HepG2 (cell line): Measurements from ENCODE around the gene AUTS2. TPM values are rescaled to one million over a fixed set of nuclear protein-coding genes. Genes with fewer than 3 reads are reported as not detected.

ENCODE experiments used
- ATAC-seq: fragments of 200-7000 bp; cut with Tn5 transposase; 3 replicates; pipeline ENCODE4 v1.9.1; 2020; ENCODE audit warnings: mild to moderate bottlenecking, moderate library complexity
- BruUV-seq: library from RNA; stranded (reverse); fragments of 400-500 nt; replicated peaks from 2 replicates; lab custom pipeline; 2021; lab: Mats Ljungman, UMichigan
- CTCF ChIA-PET: fragments of 300-600 bp; formaldehyde crosslinking; extraction: SDS; loops from one replicate; lab custom pipeline; 2021; ENCODE audit warnings: low total read pairs, inconsistent platforms, low intra/inter-chr PET ratio; lab: Yijun Ruan, JAX
- POLR2A ChIA-PET: fragments of 350-600 bp; sonication (Branson Sonifier 250); formaldehyde crosslinking; loops from one replicate; lab custom pipeline; 2020; ENCODE audit warnings: antibody characterized with exemption, inconsistent platforms; lab: Yijun Ruan, JAX
- DNase-seq: peaks from one replicate; pipeline ENCODE4 v3.0.0-alpha.2; 2015; ENCODE audit warnings: low spot score
- FAIRE-seq: peaks from 3 replicates; lab custom pipeline; 2011; peaks lifted over from hg19 to GRCh38; lab: Jason Lieb, UNC
- H2AFZ ChIP-seq: one replicate; pipeline ENCODE4 v1.6.1; 2011; ENCODE audit warnings: low read length, inconsistent platforms
- H3K27ac ChIP-seq: fragments of 300-600 bp; 3 replicates; pipeline ENCODE4 v1.8.0; 2011; ENCODE audit warnings: mixed run types, mild to moderate bottlenecking, mixed read lengths, low read length, inconsistent platforms; ENCODE audit not compliant: insufficient read depth; ENCODE audit errors: extremely low read length
- H3K27me3 ChIP-seq, 2 experiments: fragments of 200-600 bp in 1 of 2; 2 replicates in 1 of 2; 3 replicates in 1 of 2; pipeline versions ENCODE4 v1.6.0 to v1.8.0; 2011; ENCODE audit warnings: low read length in 2 of 2, mild to moderate bottlenecking in 2 of 2, moderate library complexity in 2 of 2, inconsistent platforms in 1 of 2; ENCODE audit not compliant: insufficient read depth in 2 of 2, control insufficient read depth in 1 of 2
- H3K36me3 ChIP-seq, 2 experiments: fragments of 200-600 bp in 1 of 2; replicated peaks in 1 of 2; 2 replicates in 1 of 2; 3 replicates in 1 of 2; pipeline versions ENCODE4 v1.5.1 to v1.8.0; 2011; ENCODE audit warnings: low read length in 2 of 2, inconsistent platforms in 1 of 2; ENCODE audit not compliant: insufficient read depth in 2 of 2, control insufficient read depth in 1 of 2
- H3K4me1 ChIP-seq: 2 replicates; pipeline ENCODE4 v1.5.1; 2012; ENCODE audit warnings: low read length, inconsistent platforms; ENCODE audit not compliant: insufficient read depth
- H3K4me2 ChIP-seq: 2 replicates; pipeline ENCODE4 v1.6.0; 2011; ENCODE audit warnings: low read depth, low read length, inconsistent platforms
- H3K4me3 ChIP-seq, 3 experiments: fragments of 200-600 bp in 1 of 3; sonication (generic), shearing (Covaris generic) in 1 of 3; replicated peaks in 1 of 3; 2 replicates each; pipeline ENCODE4 v1.5.1; 2011 to 2016; ENCODE audit warnings: low read length in 3 of 3, inconsistent platforms in 2 of 3, low read depth in 2 of 3, mild to moderate bottlenecking in 2 of 3, control low read depth in 1 of 3, mixed read lengths in 1 of 3; ENCODE audit not compliant: insufficient read depth in 1 of 3
- H3K79me2 ChIP-seq: one replicate; pipeline ENCODE4 v1.6.1; 2011; ENCODE audit warnings: low read length, inconsistent platforms; ENCODE audit not compliant: insufficient read depth
- H3K9ac ChIP-seq: 2 replicates; pipeline ENCODE4 v1.6.0; 2011; ENCODE audit warnings: mild to moderate bottlenecking, low read depth, low read length, inconsistent platforms; ENCODE audit not compliant: insufficient read depth
- H3K9me3 ChIP-seq: 2 replicates; pipeline ENCODE4 v1.5.1; 2012; ENCODE audit warnings: mild to moderate bottlenecking, low read length
- H4K20me1 ChIP-seq: 2 replicates; pipeline ENCODE4 v1.6.0; 2011; ENCODE audit warnings: inconsistent platforms, mild to moderate bottlenecking, low read length, moderate library complexity; ENCODE audit not compliant: insufficient read depth
- DPF2 ChIP-seq: sonication (generic); formaldehyde crosslinking; IDR thresholded peaks from 2 replicates; pipeline ENCODE4 v1.4.0; 2020; ENCODE audit warnings: mild to moderate bottlenecking, low read depth, missing genetic modification reagents, borderline replicate concordance
- ELF3 ChIP-seq: IDR thresholded peaks from 2 replicates; pipeline ENCODE4 v1.6.1; 2016; ENCODE audit warnings: missing genetic modification reagents, missing compliant biosample characterization
- XRCC5 ChIP-seq: fragments of 200-400 bp; formaldehyde crosslinking; optimal IDR thresholded peaks from 2 replicates; pipeline ENCODE3; 2017; ENCODE audit warnings: mild to moderate bottlenecking, low read length
- ZBTB42 ChIP-seq: sonication (generic); formaldehyde crosslinking; IDR thresholded peaks from 2 replicates; pipeline ENCODE4 v1.5.0; 2020; ENCODE audit warnings: mild to moderate bottlenecking, missing genetic modification reagents
- ZFP1 ChIP-seq: IDR thresholded peaks from 2 replicates; pipeline ENCODE4 v1.6.1; 2016
- ZNF33A ChIP-seq: sonication (generic); formaldehyde crosslinking; IDR thresholded peaks from 2 replicates; pipeline ENCODE4 v1.5.1; 2020; ENCODE audit warnings: missing genetic modification reagents, mild to moderate bottlenecking, moderate library complexity, borderline replicate concordance
- ZNF605 ChIP-seq: sonication (generic); formaldehyde crosslinking; IDR thresholded peaks from 2 replicates; pipeline ENCODE4 v1.8.0; 2022; ENCODE audit warnings: mild to moderate bottlenecking, missing genetic modification reagents
- ZNF777 ChIP-seq: sonication (generic); formaldehyde crosslinking; IDR thresholded peaks from 2 replicates; pipeline ENCODE4 v1.4.0; 2020; ENCODE audit warnings: missing genetic modification reagents
- ZNF782 ChIP-seq: sonication (generic); formaldehyde crosslinking; IDR thresholded peaks from 2 replicates; pipeline ENCODE4 v1.4.0; 2020; ENCODE audit warnings: missing genetic modification reagents, mild to moderate bottlenecking, borderline replicate concordance
- WGBS: methylation state at CpG from one replicate; pipeline ENCODE4 v1.1.6; 2017; ENCODE audit warnings: low lambda C conversion rate; 5-methylcytosine and 5-hydroxymethylcytosine counted together
- in situ Hi-C: cut with HindIII; loops from 2 replicates; pipeline ENCODE4 v1.10.0; 2017; ENCODE audit warnings: low pct_unique_long_range_greater_than_20kb; ENCODE audit not compliant: extremely low pct_ligation_motif_present
- intact Hi-C: fragments of 100-400 bp; cut with micrococcal nuclease; formaldehyde crosslinking; loops from one replicate; pipeline ENCODE4 v1.10.0; 2022; ENCODE audit not compliant: unreplicated experiment
- polyA plus RNA-seq, 8 experiments: library from polyadenylated mRNA; depleted of rRNA in 3 of 8; stranded (reverse) in 7 of 8; unstranded in 1 of 8; fragments of >200 nt; fragmentation: Illumina TruSeq in 4 of 8; extraction: Trizol in 4 of 8; gene quantifications; 2 replicates each; pipeline versions ENCODE4 v1.2.1 to v1.2.3, GENCODE V29; 2011 to 2016; ENCODE audit warnings: low read depth in 4 of 8, missing spikeins in 1 of 8, mixed read lengths in 1 of 8; ENCODE audit not compliant: insufficient read depth in 1 of 8
- total RNA-seq, 5 experiments: library from RNA; depleted of rRNA; stranded (reverse); fragments of >200 nt; fragmentation: Illumina TruSeq; extraction: Trizol; gene quantifications; 2 replicates each; pipeline ENCODE4 v1.2.3, GENCODE V29; 2016; ENCODE audit warnings: low read depth in 1 of 5
- TF ChIP-seq, protein P1 (sequence below): IDR thresholded peaks from 2 replicates; pipeline ENCODE4 v1.4.0; 2020; ENCODE audit warnings: mild to moderate bottlenecking, missing genetic modification reagents
- TF ChIP-seq, protein P2 (sequence below): sonication (generic); formaldehyde crosslinking; IDR thresholded peaks from 2 replicates; pipeline ENCODE4 v1.5.0; 2020; ENCODE audit warnings: missing genetic modification reagents
- TF ChIP-seq, protein P3 (sequence below): conservative IDR thresholded peaks from 2 replicates; pipeline ENCODE4 v1.6.1; 2018; ENCODE audit warnings: missing genetic modification reagents

The AUTS2 gene
- total and polyA plus RNA-seq, 2 of the 13 experiments (the other 11 are each of a cell fraction or from before 2014, with no cell fraction given): 0.38 TPM; not detected in 1

DNA sequence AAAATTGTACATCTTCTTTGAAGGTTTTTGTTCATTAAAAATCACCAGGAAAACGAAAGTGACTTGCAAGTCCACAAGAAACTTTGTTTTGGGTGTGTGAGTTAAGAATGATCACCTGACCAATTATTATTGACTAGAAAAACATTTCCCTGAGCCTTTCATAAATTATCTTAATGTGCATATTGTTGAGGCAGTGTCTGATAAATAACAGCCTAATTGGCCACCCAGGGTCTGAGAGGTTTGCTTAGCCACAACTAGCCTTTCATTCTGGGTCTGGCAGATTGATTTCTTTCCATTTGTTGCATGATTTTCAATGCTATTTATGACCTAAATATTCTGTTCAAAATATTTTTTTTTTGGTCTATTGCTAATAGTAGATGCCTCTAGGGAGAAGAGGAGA, 152.8 kb downstream of the AUTS2 start (continued):
- TF ChIP-seq, protein P1, sequence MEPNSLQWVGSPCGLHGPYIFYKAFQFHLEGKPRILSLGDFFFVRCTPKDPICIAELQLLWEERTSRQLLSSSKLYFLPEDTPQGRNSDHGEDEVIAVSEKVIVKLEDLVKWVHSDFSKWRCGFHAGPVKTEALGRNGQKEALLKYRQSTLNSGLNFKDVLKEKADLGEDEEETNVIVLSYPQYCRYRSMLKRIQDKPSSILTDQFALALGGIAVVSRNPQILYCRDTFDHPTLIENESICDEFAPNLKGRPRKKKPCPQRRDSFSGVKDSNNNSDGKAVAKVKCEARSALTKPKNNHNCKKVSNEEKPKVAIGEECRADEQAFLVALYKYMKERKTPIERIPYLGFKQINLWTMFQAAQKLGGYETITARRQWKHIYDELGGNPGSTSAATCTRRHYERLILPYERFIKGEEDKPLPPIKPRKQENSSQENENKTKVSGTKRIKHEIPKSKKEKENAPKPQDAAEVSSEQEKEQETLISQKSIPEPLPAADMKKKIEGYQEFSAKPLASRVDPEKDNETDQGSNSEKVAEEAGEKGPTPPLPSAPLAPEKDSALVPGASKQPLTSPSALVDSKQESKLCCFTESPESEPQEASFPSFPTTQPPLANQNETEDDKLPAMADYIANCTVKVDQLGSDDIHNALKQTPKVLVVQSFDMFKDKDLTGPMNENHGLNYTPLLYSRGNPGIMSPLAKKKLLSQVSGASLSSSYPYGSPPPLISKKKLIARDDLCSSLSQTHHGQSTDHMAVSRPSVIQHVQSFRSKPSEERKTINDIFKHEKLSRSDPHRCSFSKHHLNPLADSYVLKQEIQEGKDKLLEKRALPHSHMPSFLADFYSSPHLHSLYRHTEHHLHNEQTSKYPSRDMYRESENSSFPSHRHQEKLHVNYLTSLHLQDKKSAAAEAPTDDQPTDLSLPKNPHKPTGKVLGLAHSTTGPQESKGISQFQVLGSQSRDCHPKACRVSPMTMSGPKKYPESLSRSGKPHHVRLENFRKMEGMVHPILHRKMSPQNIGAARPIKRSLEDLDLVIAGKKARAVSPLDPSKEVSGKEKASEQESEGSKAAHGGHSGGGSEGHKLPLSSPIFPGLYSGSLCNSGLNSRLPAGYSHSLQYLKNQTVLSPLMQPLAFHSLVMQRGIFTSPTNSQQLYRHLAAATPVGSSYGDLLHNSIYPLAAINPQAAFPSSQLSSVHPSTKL: no peak
- TF ChIP-seq ELF3 (CRISPR knock-in tag) (no peak), DPF2 (CRISPR knock-in tag) (no peak), ZFP1 (no peak), ZNF33A (CRISPR knock-in tag) (no peak), XRCC5 (no peak), ZBTB42 (no peak), ZNF605 (CRISPR knock-in tag) (no peak)
- TF ChIP-seq, protein P2, sequence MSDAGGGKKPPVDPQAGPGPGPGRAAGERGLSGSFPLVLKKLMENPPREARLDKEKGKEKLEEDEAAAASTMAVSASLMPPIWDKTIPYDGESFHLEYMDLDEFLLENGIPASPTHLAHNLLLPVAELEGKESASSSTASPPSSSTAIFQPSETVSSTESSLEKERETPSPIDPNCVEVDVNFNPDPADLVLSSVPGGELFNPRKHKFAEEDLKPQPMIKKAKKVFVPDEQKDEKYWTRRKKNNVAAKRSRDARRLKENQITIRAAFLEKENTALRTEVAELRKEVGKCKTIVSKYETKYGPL (CRISPR knock-in tag): no peak

DNA sequence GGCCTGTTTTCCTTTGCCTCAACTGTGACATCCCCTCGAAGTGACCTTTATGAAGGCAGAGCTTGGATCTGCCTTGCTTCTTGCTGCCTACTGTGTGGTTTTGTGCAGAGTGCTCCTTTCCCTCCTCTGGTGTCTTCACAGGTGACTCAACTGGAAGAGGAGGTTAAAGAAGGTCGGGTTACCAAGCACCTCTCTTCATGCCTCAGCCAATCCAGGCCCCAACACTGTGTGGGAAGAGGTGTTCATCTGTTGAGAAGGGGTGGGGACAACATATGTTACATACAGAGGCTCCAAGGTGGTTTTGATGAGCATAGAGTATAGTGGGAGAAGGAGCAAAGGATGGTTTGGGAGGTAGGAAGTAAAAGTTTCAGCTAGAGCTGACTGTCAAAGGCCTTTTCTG, 155.7 kb downstream of the AUTS2 start:
- in situ Hi-C loops (no loop called here), intact Hi-C loops (no loop called here)
- Histone ChIP-seq H4K20me1 (no peaks in the 10 kb centered on the region), H3K4me1 (no peaks in the 10 kb centered on the region), H3K4me2 (no peak overlapping the region), H3K4me3 (no peak overlapping the region), H3K9ac (no peak overlapping the region), H3K36me3 (no peaks in the 10 kb centered on the region), H3K9me3 (no peaks in the 10 kb centered on the region), H3K27ac (no peak overlapping the region), H2AFZ (no peak overlapping the region), H3K27me3 (no peaks in the 10 kb centered on the region), H3K79me2 (no peaks in the 10 kb centered on the region)
- FAIRE-seq (no peak), DNase-seq (no peak), ATAC-seq (no peak)
- no peak for TF ChIP-seq ZNF777 (CRISPR knock-in tag)
- TF ChIP-seq, protein P3, sequence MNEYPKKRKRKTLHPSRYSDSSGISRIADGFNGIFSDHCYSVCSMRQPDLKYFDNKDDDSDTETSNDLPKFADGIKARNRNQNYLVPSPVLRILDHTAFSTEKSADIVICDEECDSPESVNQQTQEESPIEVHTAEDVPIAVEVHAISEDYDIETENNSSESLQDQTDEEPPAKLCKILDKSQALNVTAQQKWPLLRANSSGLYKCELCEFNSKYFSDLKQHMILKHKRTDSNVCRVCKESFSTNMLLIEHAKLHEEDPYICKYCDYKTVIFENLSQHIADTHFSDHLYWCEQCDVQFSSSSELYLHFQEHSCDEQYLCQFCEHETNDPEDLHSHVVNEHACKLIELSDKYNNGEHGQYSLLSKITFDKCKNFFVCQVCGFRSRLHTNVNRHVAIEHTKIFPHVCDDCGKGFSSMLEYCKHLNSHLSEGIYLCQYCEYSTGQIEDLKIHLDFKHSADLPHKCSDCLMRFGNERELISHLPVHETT: no peak
- no peak for TF ChIP-seq ZNF782
- WGBS: 0% methylated on average over 2 of the region's 2 CpGs
- CTCF ChIA-PET: no interaction called here
- POLR2A ChIA-PET: no interaction called here
- no TSS peak for BruUV-seq
